Esophagus muscularis mucosa (tissue), 4 donors: ENCODE data around the gene NTN5. TPM values are rescaled to one million over a fixed set of nuclear protein-coding genes. Genes with fewer than 3 reads are reported as not detected.

Experiments
- DNase-seq: peaks from one replicate; pipeline ENCODE4 v3.0.0-alpha.2; 2017; ENCODE audit errors: extremely low spot score
- H3K27ac ChIP-seq, 4 donors: fragments of 200-600 bp; sonication (generic); replicated peaks in 1 of 4; 1 replicate in 3 of 4; 2 replicates in 1 of 4; pipeline ENCODE4 v1.5.1; 2016 to 2019; ENCODE audit warnings: mild to moderate bottlenecking in 1 of 4
- H3K27me3 ChIP-seq, 4 donors: fragments of 200-600 bp; sonication (generic); one replicate each; pipeline versions ENCODE4 v1.5.1 to v1.6.0; 2016 to 2019
- H3K36me3 ChIP-seq, 4 donors: fragments of 200-600 bp; sonication (generic); one replicate each; pipeline ENCODE4 v1.5.1; 2016 to 2019
- H3K4me1 ChIP-seq, 4 donors: fragments of 200-600 bp; sonication (generic); one replicate each; pipeline ENCODE4 v1.5.1; 2016 to 2019
- H3K4me3 ChIP-seq, 4 donors: fragments of 200-600 bp; sonication (generic); 1 replicate in 2 of 4; 2 replicates in 2 of 4; pipeline ENCODE4 v1.5.1; 2016 to 2019; ENCODE audit warnings: mild to moderate bottlenecking in 4 of 4, moderate library complexity in 1 of 4
- H3K9me3 ChIP-seq, 4 donors: fragments of 200-600 bp; sonication (generic); 1 replicate in 3 of 4; 2 replicates in 1 of 4; pipeline ENCODE4 v1.5.1; 2016 to 2019
- CTCF ChIP-seq, 3 experiments: fragments of 200-600 bp in 2 of 3; fragments of 450-650 bp in 1 of 3; sonication (generic) in 2 of 3; IDR thresholded peaks; one replicate each; pipeline ENCODE4 v1.5.1; 2017 to 2019; ENCODE audit warnings: antibody characterized with exemption in 3 of 3, mild to moderate bottlenecking in 2 of 3, moderate library complexity in 1 of 3
- EP300 ChIP-seq: sonication (generic); formaldehyde crosslinking; IDR thresholded peaks from one replicate; pipeline ENCODE4 v1.6.1; 2017; ENCODE audit warnings: antibody characterized with exemption
- POLR2A ChIP-seq: fragments of 450-650 bp; IDR thresholded peaks from one replicate; pipeline ENCODE4 v1.6.1; 2017; ENCODE audit warnings: antibody characterized with exemption, moderate library complexity, mild to moderate bottlenecking, low read depth
- POLR2AphosphoS5 ChIP-seq, 2 donors: sonication (generic); formaldehyde crosslinking; IDR thresholded peaks; one replicate each; pipeline ENCODE4 v1.6.1; 2017; ENCODE audit warnings: antibody characterized with exemption in 2 of 2
- WGBS: methylation state at CpG from one replicate; pipeline ENCODE4 v1.1.5; 2018; 5-methylcytosine and 5-hydroxymethylcytosine counted together
- intact Hi-C: fragments of 100-400 bp; cut with DNase I; formaldehyde crosslinking; loops from one replicate; pipeline ENCODE4 v1.15.1; 2023
- total RNA-seq, 4 donors: library from RNA; depleted of rRNA; stranded (reverse); fragments of >200 nt; gene quantifications; one replicate each; pipeline versions ENCODE4 v1.1.0 to v1.2.1, GENCODE V29; 2016

NTN5 gene
- total RNA-seq, 4 donors from 2014 or later: under 0.01 to 0.34 (median 0.17) TPM; not detected in 1

DNA sequence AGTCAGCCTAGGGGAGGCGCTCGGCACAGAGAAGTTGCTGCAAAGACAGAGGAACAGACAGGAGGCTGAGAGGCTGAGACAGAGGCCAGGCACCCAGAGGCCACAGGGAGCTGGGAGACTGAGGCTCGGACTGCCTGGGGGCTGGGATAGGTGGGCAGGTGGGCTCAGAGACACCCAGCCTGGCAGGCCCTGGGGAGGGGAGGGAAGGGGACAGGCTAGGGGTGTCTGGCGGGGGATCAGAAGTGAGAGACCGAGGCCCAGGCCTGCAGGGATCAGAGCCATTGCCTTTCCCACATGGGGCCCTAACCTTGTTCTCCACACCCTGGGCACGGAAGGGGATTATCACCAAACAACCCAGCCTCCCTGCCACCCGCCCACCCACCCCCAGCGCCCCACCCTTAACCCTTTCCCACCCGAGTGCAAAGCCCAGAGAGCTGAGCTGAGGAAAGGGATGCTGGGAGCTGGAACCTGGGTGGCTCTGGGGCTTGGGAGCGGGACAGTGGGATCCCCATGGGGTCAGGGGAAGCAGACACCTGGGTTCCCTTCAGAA is 1.3 kb downstream of the NTN5 start:
- intact Hi-C loops: no loop called here
- Histone ChIP-seq H3K4me3 (no peak overlapping the region), H3K36me3 (no peaks in the 10 kb centered on the region), H3K4me1 (peaks cover 7 to 14% (median 9%) of the 10 kb centered on the region in 4 donors), H3K27ac (no peak overlapping the region), H3K9me3 (no peaks in the 10 kb centered on the region), H3K27me3 (no peaks in the 10 kb centered on the region)
- DNase-seq: no peak
- TF ChIP-seq EP300 (no peak), POLR2A (no peak), CTCF (IDR thresholded peaks at IDR 0.05) (no peak), POLR2AphosphoS5 (IDR thresholded peaks at IDR 0.05) (no peak)
- 85% methylated on average over 7 of the region's 10 CpGs for WGBS

DNA sequence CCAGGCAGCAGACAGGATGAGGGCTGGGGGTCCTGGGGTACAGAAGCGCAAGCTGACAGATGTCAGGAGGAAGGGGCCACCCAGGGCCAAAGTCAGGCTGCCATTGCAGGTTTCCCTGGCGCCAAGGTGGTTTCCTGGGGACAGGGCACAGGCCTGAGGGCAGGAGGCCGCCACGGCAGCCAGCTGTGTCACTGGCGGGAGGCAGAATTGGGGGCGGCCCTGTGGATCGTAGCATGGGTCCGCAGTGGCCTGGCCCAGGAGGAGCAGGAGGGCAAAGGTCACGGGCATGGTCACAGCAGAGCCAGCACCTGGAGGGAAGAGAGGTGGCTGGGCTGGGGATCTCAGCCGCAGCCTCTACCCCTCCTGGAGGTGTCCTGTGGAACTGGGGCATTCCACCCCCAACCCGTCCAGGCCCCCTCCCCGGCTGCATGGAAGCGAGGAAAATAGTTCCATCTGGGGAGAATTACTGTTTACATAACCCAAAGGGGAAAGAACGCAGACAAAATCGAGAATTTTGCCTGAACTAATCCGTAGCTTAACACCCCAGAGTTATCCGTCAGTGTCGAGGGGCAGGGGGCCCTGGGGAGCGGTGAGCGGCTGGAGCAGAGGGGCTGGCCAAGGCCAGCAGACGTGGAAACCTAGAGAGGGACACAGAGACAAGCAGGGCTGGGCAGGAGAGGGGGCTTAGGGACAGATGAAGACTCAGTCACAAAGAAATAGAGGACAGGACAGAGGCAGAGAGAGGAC is 1.9 kb downstream of the NTN5 start:
- Histone ChIP-seq H3K9me3 (no peaks in the 10 kb centered on the region), H3K4me3 (no peak overlapping the region), H3K27me3 (no peaks in the 10 kb centered on the region), H3K4me1 (peaks cover 7 to 13% (median 9%) of the 10 kb centered on the region in 4 donors), H3K36me3 (no peaks in the 10 kb centered on the region), H3K27ac (no peak overlapping the region)
- intact Hi-C loops: no loop called here
- no peak for TF ChIP-seq CTCF (IDR thresholded peaks at IDR 0.05)
- no peak for TF ChIP-seq POLR2AphosphoS5 (IDR thresholded peaks at IDR 0.05)
- no peak for TF ChIP-seq EP300
- no peak for TF ChIP-seq POLR2A
- 86% methylated on average over 18 of the region's 21 CpGs for WGBS
- no peak for DNase-seq

- no peak for DNase-seq
- intact Hi-C loops: no loop called here
- H3K27me3 ChIP-seq: no peaks in the 10 kb centered on the region
- no peak overlapping the region for H3K27ac ChIP-seq
- H3K4me3 ChIP-seq: no peak overlapping the region
- TF ChIP-seq EP300 (no peak), CTCF (IDR thresholded peaks at IDR 0.05) (no peak), POLR2A (no peak), POLR2AphosphoS5 (IDR thresholded peaks at IDR 0.05) (no peak)
- 96% methylated on average over 25 of the region's 26 CpGs for WGBS
- H3K9me3 ChIP-seq: no peaks in the 10 kb centered on the region
- peaks cover under 1 to 5% (median 2%) of the 10 kb centered on the region in 4 donors for H3K4me1 ChIP-seq
- no peaks in the 10 kb centered on the region for H3K36me3 ChIP-seq
Observed at GRCh38 chr19:48669903-48670668, 2.7 kb downstream of the NTN5 start.

DNA sequence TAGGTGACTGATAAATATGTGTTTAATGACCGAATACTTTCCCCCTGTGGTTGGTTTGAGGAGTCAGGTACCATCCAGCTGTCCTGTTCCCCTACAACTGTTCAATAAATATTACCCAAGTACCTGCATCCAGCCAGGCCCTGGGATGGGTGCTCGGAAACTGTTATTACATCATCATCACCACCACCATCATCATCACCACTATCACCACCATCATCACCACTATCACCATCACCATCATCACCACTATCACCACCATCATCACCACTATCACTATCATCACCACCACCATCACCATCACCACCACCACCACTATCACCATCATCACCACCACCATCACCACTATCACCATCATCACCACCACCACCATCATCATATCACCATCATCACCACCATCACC is 4.1 kb downstream of the NTN5 start:
- Histone ChIP-seq H3K9me3 (no peaks in the 10 kb centered on the region), H3K4me3 (no peak overlapping the region), H3K36me3 (no peaks in the 10 kb centered on the region), H3K27me3 (no peaks in the 10 kb centered on the region), H3K27ac (no peak overlapping the region), H3K4me1 (no peaks in the 10 kb centered on the region)
- DNase-seq: no peak
- TF ChIP-seq EP300 (no peak), POLR2A (no peak), CTCF (IDR thresholded peaks at IDR 0.05) (no peak), POLR2AphosphoS5 (IDR thresholded peaks at IDR 0.05) (no peak)
- intact Hi-C loops: no loop called here
- 100% methylated on average over 2 of the region's 2 CpGs for WGBS
